Activated T-cell treated with anti-CD3 and anti-CD28 coated beads for 48 hours (primary cell): ENCODE measurements around the gene HOXA6.

Experiments
- DNase-seq: peaks from one replicate; pipeline ENCODE4 v3.0.0-alpha.2; 2020; ENCODE audit warnings: low read depth

The HOXA6 gene

GRCh38 chr7:27149842-27150567, 2.4 kb upstream of the HOXA6 start:
- DNase-seq = no peak

DNA sequence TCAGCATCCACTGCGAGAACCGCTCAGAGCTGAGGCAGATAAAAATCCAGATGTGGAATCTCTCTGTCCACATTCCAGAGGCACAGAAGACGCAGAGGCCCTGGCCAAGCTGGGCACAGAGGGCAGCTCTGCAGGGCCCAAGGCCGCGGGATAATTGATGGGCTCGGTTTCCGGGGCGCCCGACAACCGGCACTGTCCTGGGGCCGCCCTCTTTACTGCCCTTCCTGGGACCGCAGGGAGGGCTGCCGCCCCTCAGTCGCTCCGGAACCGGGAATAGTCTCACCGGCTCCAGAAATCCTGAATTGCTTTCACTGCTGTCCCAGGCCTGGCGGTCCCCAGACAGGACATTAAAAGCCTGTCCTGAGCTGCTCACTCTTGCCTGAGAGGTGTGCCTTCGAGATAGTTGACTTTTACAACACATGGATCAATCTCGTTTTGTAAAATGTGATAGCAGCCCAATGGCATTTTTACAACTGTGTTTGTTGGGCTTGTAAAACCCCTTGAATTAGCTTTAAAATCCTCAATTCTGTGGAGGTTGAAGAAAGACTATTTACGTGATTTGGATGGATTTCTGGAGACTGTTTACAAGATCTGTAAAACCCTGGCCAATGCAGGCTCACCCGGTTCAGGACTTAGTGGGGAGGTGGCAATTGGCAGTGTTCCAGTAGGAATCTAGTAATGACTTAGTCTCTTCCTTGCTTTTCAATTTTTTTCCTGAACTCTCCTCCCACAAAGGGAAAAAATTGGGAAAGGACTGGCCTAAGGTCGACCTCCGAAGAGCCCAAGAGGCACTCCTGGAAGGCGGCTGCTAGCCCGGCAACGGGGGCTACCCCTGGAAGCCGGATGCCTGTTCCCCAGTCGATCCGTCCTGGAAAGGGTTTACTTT, 1.4 kb upstream of the HOXA6 start:
- DNase-seq = no peak

GRCh38 chr7:27148031-27148755, 619 bp upstream of the HOXA6 start:
- DNase-seq = no peak

DNA sequence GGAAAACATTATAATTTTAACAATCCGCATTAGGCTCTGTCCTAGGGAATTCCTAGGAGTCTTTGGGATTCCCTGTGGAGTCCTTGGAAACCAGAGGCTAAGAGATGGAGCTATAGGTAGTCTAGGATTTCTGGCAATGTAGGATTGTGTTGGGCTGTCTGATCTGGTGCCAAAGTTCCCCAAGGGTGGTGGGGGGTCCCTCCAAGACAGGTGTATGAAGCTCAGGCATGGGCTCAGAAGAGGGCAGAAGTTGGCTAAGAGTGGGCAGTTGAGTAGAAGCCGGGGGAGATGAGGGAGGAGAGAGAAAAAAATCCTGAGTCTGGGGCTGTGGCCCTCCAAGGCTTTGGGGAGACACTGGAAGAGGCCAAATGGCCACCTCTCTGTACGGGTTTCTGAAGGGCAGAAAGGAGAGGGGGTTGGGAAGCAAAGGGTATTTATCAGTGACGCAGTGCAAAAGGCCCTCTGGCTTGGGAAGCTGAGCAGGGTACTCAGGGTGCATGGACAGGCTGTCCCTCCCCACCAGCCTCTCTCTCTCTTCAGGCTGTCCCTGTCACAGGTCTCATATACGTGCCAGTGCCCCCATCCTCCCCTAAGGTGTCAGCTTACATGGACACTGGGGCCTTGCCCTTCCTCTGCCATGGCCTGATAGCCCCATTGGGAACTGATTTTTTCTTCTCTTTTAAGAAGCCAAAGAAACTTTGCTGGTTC, 929 bp downstream of the HOXA6 start:
- no peak for DNase-seq

DNA sequence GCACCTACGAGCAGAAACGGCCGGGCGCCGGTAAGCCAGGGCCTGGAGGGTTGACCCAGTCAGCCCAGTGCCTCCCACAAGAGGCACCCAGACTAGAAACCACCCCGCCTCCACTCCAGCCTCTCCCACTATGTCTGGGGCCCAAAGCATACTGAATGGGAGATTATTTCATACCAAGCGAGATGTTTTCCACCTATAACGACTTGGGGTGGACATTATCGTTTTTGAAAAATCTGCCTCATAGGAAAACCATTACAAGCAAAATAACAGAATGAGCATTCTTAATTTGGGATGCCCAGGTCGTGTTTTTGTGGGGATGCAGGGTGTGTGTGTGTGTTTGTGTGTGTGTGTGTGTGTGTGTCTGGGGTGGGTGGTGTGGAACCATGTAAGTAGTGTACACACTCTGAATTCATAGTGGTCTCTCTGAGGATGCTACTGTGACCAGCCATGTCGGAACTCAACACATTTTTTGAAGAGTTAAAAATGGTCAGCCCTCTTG, 1.6 kb downstream of the HOXA6 start:
- no peak for DNase-seq

- DNase-seq = no peak
Observed at GRCh38 chr7:27145165-27145913, 2.2 kb downstream of the HOXA6 start.

- DNase-seq = no peak
Observed at GRCh38 chr7:27144781-27145164, 2.8 kb downstream of the HOXA6 start.

GRCh38 chr7:27143950-27144780, 3.4 kb downstream of the HOXA6 start:
- no peak for DNase-seq

DNA sequence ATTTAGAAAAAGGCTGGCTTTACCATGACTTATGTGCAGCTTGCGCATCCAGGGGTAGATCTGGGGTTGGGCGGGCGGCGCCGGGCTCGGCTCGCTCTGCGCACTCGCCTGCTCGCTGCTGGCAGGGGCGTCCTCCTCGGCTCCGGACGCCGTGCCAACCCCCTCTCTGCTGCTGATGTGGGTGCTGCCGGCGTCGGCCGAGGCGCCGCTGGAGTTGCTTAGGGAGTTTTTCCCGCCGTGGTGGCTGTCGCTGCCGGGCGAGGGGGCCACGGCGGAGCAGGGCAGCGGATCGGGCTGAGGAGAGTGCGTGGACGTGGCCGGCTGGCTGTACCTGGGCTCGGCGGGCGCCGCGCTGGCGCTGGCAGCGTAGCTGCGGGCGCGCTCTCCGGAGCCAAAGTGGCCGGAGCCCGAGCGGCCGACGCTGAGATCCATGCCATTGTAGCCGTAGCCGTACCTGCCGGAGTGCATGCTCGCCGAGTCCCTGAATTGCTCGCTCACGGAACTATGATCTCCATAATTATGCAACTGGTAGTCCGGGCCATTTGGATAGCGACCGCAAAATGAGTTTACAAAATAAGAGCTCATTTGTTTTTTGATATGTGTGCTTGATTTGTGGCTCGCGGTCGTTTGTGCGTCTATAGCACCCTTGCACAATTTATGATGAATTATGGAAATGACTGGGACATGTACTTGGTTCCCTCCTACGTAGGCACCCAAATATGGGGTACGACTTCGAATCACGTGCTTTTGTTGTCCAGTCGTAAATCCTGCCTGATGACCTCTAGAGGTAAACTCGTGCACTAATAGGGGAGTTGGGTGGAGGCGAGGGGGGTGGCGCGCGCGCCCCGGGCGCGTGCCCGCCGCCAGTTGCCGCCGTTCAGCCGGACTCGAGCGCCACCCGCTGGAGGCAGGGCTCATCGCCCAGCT, 4.3 kb downstream of the HOXA6 start, which contains the start of gene HOXA5:
Gene HOXA5, minus strand, starts transcription at position 659 of the 927 bp plus-strand sequence. Its CDS starts 74 bp downstream, at position 585.
- DNase-seq = no peak

DNA sequence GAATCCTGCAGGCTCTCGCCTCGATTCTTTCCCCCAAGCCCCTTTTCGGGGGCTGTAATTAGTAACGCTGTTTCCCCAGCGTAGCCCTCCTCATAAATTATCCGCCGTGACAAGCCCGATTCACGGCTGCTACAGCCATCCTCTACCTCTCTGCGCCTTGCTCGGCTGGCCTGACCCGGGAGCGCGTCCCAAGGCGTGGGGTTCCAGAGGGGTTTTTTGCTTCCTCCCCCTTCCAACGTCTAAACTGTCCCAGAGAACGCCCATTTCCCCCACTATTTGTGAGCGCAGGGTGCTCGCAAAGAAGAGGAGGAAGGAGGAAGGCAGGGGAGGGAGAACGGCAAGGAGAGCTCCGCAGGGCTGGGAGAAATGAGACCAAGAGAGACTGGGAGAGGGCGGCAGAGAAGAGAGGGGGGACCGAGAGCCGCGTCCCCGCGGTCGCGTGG, 5.0 kb downstream of the HOXA6 start:
- DNase-seq = no peak

- DNase-seq = no peak
Observed at GRCh38 chr7:27141923-27142579, 5.5 kb downstream of the HOXA6 start.

- DNase-seq = no peak
Observed at GRCh38 chr7:27141137-27141922, 6.2 kb downstream of the HOXA6 start.

DNA sequence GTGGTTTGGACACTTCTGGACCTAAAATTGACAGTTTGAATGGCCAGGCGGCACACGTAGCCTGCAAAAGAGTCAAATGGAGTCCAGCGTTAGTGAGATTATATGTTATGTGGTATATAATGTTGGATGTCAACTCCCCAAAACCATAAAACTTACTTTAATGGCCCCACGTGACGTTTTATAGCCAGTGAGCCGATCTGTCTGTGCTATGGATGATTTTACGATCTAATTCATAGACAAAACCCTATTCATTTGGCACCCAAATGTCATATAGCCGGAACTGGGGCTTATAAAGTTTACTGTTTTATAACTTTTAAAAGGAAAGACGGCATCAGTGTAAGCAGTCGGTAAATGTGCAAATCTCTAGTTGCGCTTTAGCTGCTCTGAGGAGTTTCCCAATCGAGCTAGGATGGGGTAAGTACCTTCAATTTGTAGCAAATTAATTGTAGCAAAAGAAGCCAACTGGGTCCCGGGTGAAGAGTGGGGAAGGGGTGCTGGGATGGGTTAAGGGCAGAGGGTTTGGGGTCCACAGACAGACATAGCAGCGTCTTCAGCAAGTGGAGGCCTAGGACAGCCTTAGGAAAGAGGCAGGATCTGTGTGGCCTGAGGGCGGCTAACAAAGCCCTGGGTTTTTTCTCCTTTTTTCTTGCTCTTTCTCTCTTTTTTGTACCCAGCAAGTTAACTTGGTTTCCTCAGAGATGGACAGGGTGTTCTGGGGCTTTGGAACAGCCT, 7.3 kb downstream of the HOXA6 start:
- DNase-seq = no peak

DNA sequence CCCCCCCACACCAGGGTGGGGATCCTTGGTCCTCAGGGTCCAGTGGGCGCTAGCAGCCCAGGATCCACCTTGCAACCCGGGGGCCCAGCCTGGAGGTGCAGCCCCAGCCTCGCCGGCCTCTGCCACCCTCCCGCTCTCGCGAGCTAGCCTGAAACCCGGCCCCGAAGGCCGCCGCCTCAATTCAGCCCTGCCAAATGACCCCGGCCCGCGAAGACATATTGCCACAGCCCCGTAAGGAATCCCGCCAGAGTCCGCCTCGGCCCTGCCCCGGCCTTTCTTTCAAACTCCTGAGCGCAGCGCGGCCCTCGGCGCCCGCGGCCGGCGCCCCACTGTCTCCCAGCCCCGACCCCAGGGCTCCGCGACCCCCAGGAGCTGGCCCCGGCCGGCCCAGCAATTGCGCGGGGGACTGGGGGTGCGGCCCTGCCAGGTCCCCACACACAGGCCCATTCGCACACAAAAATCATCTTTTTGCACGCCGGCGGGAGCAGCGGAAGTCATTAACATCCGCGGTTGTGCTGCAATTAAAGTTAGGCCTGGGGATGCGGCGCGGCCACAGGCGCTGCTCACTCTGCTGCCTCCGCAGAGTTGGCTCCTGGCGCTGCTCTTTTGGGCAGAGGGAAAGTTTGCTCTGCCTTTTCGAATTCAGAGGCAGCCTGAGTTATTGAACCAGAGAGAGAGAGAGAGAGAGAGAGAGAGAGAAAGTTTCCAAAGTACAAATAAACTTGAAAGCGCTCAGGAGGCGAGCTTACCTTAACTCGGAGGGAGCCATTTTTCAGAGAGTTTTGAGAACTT, 8.0 kb downstream of the HOXA6 start:
- DNase-seq = no peak

DNA sequence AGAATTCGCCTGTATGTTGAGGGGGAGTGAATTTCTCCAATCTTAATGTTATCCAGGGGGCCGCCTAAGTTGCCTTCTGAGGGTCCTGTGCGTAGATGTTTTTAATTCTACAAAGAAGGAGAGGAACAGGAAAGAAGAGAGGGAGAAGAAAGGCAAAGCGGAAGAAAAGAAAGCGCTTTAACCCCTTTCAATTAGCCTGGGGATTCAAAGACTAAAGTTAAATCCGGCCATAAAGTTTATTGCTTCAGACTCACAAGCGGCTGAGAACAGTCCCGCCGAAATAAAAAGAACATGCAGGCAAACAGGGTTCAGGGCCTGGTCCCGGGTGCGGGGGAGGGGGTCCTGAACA, 8.6 kb downstream of the HOXA6 start:
- DNase-seq = no peak

GRCh38 chr7:27138472-27138871, 9.1 kb downstream of the HOXA6 start:
- no peak for DNase-seq
